DND-41 (cell line): ENCODE measurements around the gene CFAP92.
A peak's percentile ranks its signal among the peaks of the same experiment; 100 is the strongest.

Source experiments
- ATAC-seq: fragments of 200-7000 bp; cut with Tn5 transposase; 3 replicates; pipeline ENCODE4 v1.9.1; 2021; ENCODE audit warnings: low read depth; ENCODE audit not compliant: insufficient read depth
- DNase-seq: peaks from one replicate; pipeline ENCODE4 v3.0.0-alpha.2; 2020
- H2AFZ ChIP-seq: 2 replicates; pipeline ENCODE4 v1.6.0; 2012; ENCODE audit warnings: low read depth, low read length
- H3K27ac ChIP-seq: 2 replicates; pipeline ENCODE4 v1.5.1; 2012; ENCODE audit warnings: low read length, inconsistent platforms
- H3K27me3 ChIP-seq: fragments of 200-600 bp; sonication (generic); 2 replicates; pipeline ENCODE4 v1.6.0; 2012; ENCODE audit warnings: low read length, mild to moderate bottlenecking, inconsistent platforms; ENCODE audit not compliant: insufficient read depth, poor library complexity
- H3K36me3 ChIP-seq: 2 replicates; pipeline ENCODE4 v1.5.1; 2012; ENCODE audit warnings: low read length, inconsistent platforms; ENCODE audit not compliant: insufficient read depth
- H3K4me1 ChIP-seq: 2 replicates; pipeline ENCODE4 v1.5.1; 2012; ENCODE audit warnings: mild to moderate bottlenecking, low read length; ENCODE audit not compliant: insufficient read depth
- H3K4me2 ChIP-seq: 2 replicates; pipeline ENCODE4 v1.6.0; 2012; ENCODE audit warnings: mild to moderate bottlenecking, moderate library complexity, low read length, inconsistent platforms; ENCODE audit not compliant: insufficient read depth
- H3K4me3 ChIP-seq, 2 experiments: fragments of 200-600 bp in 1 of 2; shearing (Covaris generic) in 1 of 2; 2 replicates each; pipeline ENCODE4 v1.5.1; 2012 to 2016; ENCODE audit warnings: inconsistent platforms in 2 of 2, low read length in 2 of 2, mild to moderate bottlenecking in 2 of 2, low read depth in 1 of 2, moderate library complexity in 1 of 2
- H3K79me2 ChIP-seq: 2 replicates; pipeline ENCODE4 v1.6.0; 2012; ENCODE audit warnings: low read length, inconsistent platforms; ENCODE audit not compliant: insufficient read depth
- H3K9ac ChIP-seq: 2 replicates; pipeline ENCODE4 v1.6.0; 2012; ENCODE audit warnings: low read depth, mild to moderate bottlenecking, inconsistent platforms, low read length, moderate library complexity
- H3K9me3 ChIP-seq: 2 replicates; pipeline ENCODE4 v1.5.1; 2012; ENCODE audit warnings: low read length, moderate library complexity, mild to moderate bottlenecking, inconsistent platforms; ENCODE audit not compliant: insufficient read depth, severe bottlenecking
- H4K20me1 ChIP-seq: 2 replicates; pipeline ENCODE4 v1.6.0; 2012; ENCODE audit warnings: low read length; ENCODE audit not compliant: insufficient read depth
- EZH2 ChIP-seq: IDR thresholded peaks from 3 replicates; pipeline ENCODE4 v1.6.1; 2012; ENCODE audit warnings: borderline replicate concordance, low read depth, mild to moderate bottlenecking, moderate library complexity, low read length, inconsistent platforms; ENCODE audit not compliant: severe bottlenecking
- TF ChIP-seq, protein P1 (sequence below): IDR thresholded peaks from 2 replicates; pipeline ENCODE4 v1.5.1; 2012; ENCODE audit warnings: borderline replicate concordance, low read length, moderate library complexity, mild to moderate bottlenecking; ENCODE audit not compliant: poor library complexity, severe bottlenecking; ENCODE audit errors: extremely low read depth

The CFAP92 gene

DNA sequence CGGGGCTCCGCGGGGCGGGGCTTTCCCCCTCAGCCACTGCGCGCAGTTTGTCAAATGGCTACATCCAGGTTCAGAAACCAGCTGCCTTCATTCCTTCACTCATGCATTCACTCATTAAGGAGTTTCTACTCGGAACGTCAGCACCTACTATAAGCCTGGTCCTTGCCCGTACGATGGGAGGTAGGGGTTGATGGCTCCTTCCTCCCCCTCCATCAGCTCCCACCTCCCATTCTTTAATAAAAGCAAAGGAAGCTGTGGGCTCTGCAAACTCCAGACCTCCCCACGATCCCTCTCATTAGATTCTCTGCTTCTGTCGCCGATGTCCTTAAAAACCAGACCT, 267 bp upstream of the CFAP92 start:
- Histone ChIP-seq H3K27ac (peak overlapping the region; percentile 24), H2AFZ (peak overlapping the region; percentile 72), H3K9me3 (no peaks in the 10 kb centered on the region), H4K20me1 (no peaks in the 10 kb centered on the region), H3K4me1 (peaks cover 55% of the 10 kb centered on the region), H3K27me3 (no peaks in the 10 kb centered on the region), H3K36me3 (no peaks in the 10 kb centered on the region), H3K9ac (peak overlapping the region; percentile 27; the same call in 1 of the 2 replicates), H3K4me2 (peak overlapping the region; percentile 75), H3K79me2 (no peaks in the 10 kb centered on the region), H3K4me3 (peak overlapping the region in 1 of 2 experiments; percentile 53; a peak in 2 of 4 replicates)
- no peak for TF ChIP-seq EZH2
- TF ChIP-seq, protein P1, sequence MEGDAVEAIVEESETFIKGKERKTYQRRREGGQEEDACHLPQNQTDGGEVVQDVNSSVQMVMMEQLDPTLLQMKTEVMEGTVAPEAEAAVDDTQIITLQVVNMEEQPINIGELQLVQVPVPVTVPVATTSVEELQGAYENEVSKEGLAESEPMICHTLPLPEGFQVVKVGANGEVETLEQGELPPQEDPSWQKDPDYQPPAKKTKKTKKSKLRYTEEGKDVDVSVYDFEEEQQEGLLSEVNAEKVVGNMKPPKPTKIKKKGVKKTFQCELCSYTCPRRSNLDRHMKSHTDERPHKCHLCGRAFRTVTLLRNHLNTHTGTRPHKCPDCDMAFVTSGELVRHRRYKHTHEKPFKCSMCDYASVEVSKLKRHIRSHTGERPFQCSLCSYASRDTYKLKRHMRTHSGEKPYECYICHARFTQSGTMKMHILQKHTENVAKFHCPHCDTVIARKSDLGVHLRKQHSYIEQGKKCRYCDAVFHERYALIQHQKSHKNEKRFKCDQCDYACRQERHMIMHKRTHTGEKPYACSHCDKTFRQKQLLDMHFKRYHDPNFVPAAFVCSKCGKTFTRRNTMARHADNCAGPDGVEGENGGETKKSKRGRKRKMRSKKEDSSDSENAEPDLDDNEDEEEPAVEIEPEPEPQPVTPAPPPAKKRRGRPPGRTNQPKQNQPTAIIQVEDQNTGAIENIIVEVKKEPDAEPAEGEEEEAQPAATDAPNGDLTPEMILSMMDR, result no peak
- no peak for DNase-seq
- ATAC-seq, result no peak

GRCh38 chr3:128992926-128993460, 883 bp downstream of the CFAP92 start:
- H3K27ac ChIP-seq, result no peak overlapping the region
- no peak for TF ChIP-seq EZH2
- TF ChIP-seq, protein P1, result no peak
- no peak for DNase-seq
- no peaks in the 10 kb centered on the region for H3K36me3 ChIP-seq
- no peak overlapping the region for H3K4me3 ChIP-seq
- no peaks in the 10 kb centered on the region for H3K9me3 ChIP-seq
- H3K9ac ChIP-seq, result no peak overlapping the region
- H3K4me2 ChIP-seq, result no peak overlapping the region
- H3K27me3 ChIP-seq, result no peaks in the 10 kb centered on the region
- no peak overlapping the region for H2AFZ ChIP-seq
- no peak for ATAC-seq
- H4K20me1 ChIP-seq, result no peaks in the 10 kb centered on the region
- H3K4me1 ChIP-seq, result peaks cover 44% of the 10 kb centered on the region
- H3K79me2 ChIP-seq, result no peaks in the 10 kb centered on the region

- H3K79me2 ChIP-seq, result no peaks in the 10 kb centered on the region
- DNase-seq, result no peak
- no peak for ATAC-seq
- peaks cover 28% of the 10 kb centered on the region for H3K4me1 ChIP-seq
- no peak overlapping the region for H3K4me3 ChIP-seq
- no peak overlapping the region for H3K9ac ChIP-seq
- no peak overlapping the region for H3K4me2 ChIP-seq
- no peak overlapping the region for H3K27ac ChIP-seq
- TF ChIP-seq, protein P1, result no peak
- TF ChIP-seq EZH2, result no peak
- no peaks in the 10 kb centered on the region for H3K9me3 ChIP-seq
- H3K27me3 ChIP-seq, result no peaks in the 10 kb centered on the region
- H3K36me3 ChIP-seq, result no peaks in the 10 kb centered on the region
- no peaks in the 10 kb centered on the region for H4K20me1 ChIP-seq
- H2AFZ ChIP-seq, result 0 out of 2 replicates have a peak overlapping the region, but pooled peaks have one; percentile 31
Observed at GRCh38 chr3:128991355-128991895, 2.5 kb downstream of the CFAP92 start.

GRCh38 chr3:128988286-128988685, 5.6 kb downstream of the CFAP92 start:
- H3K4me2 ChIP-seq, result no peak overlapping the region
- H3K9me3 ChIP-seq, result no peaks in the 10 kb centered on the region
- H3K79me2 ChIP-seq, result no peaks in the 10 kb centered on the region
- H2AFZ ChIP-seq, result no peak overlapping the region
- H3K4me1 ChIP-seq, result no peaks in the 10 kb centered on the region
- ATAC-seq (no peak), DNase-seq (no peak)
- H3K4me3 ChIP-seq, result no peak overlapping the region
- TF ChIP-seq, protein P1, result no peak
- TF ChIP-seq EZH2, result no peak
- no peaks in the 10 kb centered on the region for H3K36me3 ChIP-seq
- no peaks in the 10 kb centered on the region for H3K27me3 ChIP-seq
- H3K9ac ChIP-seq, result no peak overlapping the region
- no peak overlapping the region for H3K27ac ChIP-seq
- no peaks in the 10 kb centered on the region for H4K20me1 ChIP-seq
